HEK293 (cell line): ENCODE measurements around the gene SPON1.

Experiments used
- CTCF ChIA-PET: fragments of 350-600 bp; formaldehyde crosslinking; extraction: SDS; loops from one replicate; lab custom pipeline; 2021; ENCODE audit warnings: antibody characterized with exemption; lab: Yijun Ruan, JAX
- POLR2A ChIA-PET: fragments of 300-600 bp; formaldehyde crosslinking; extraction: SDS; loops from one replicate; lab custom pipeline; 2020; ENCODE audit warnings: antibody characterized with exemption, inconsistent platforms; lab: Yijun Ruan, JAX
- H3K27ac ChIP-seq: fragments of 200-500 bp; sonication (Bioruptor generic); 2 replicates; pipeline ENCODE4 v1.5.1; 2014; ENCODE audit warnings: low read depth, low read length, control low read depth, inconsistent platforms; ENCODE audit errors: extremely low read depth
- H3K36me3 ChIP-seq, 2 experiments: fragments of 200-500 bp in 1 of 2; sonication (Bioruptor generic) in 1 of 2; 1 replicate in 1 of 2; 2 replicates in 1 of 2; pipeline ENCODE4 v1.5.1; 2014 to 2017; ENCODE audit warnings: inconsistent platforms in 2 of 2, low read length in 2 of 2; ENCODE audit not compliant: control insufficient read depth in 2 of 2, insufficient read depth in 1 of 2
- H3K4me1 ChIP-seq: fragments of 200-500 bp; sonication (Bioruptor generic); 2 replicates; pipeline ENCODE4 v1.5.1; 2014; ENCODE audit warnings: mild to moderate bottlenecking, low read length, inconsistent platforms; ENCODE audit not compliant: control insufficient read depth, insufficient read depth
- H3K4me3 ChIP-seq: 2 replicates; pipeline ENCODE4 v1.5.1; 2011; ENCODE audit warnings: low read depth, mild to moderate bottlenecking, control low read depth, low read length, moderate library complexity
- H3K9me3 ChIP-seq: fragments of 200-500 bp; sonication (Bioruptor generic); 2 replicates; pipeline ENCODE4 v1.5.1; 2014; ENCODE audit warnings: low read depth, low read length, inconsistent platforms; ENCODE audit not compliant: control insufficient read depth, insufficient read depth
- EGR2 ChIP-seq: fragments of 450-650 bp; formaldehyde crosslinking; IDR thresholded peaks from 2 replicates; pipeline ENCODE4 v1.5.1; 2016; ENCODE audit warnings: low read depth, missing biosample characterization, missing genetic modification characterization
- FEZF1 ChIP-seq: fragments of 450-650 bp; formaldehyde crosslinking; IDR thresholded peaks from 2 replicates; pipeline ENCODE4 v1.5.1; 2016; ENCODE audit warnings: missing biosample characterization, missing genetic modification characterization
- HOXA7 ChIP-seq: sonication (generic); formaldehyde crosslinking; IDR thresholded peaks from 2 replicates; pipeline ENCODE4 v1.8.1; 2022; ENCODE audit warnings: missing genetic modification reagents, borderline replicate concordance
- MYNN ChIP-seq: fragments of 450-650 bp; formaldehyde crosslinking; IDR thresholded peaks from 2 replicates; pipeline ENCODE4 v1.5.1; 2016; ENCODE audit warnings: missing biosample characterization, missing genetic modification characterization, borderline replicate concordance
- OVOL3 ChIP-seq: fragments of 450-650 bp; formaldehyde crosslinking; IDR thresholded peaks from 2 replicates; pipeline ENCODE4 v1.5.1; 2016; ENCODE audit warnings: missing biosample characterization, missing genetic modification characterization
- ZBTB1 ChIP-seq: fragments of 450-650 bp; formaldehyde crosslinking; IDR thresholded peaks from 2 replicates; pipeline ENCODE4 v1.5.1; 2016; ENCODE audit warnings: missing biosample characterization, missing genetic modification characterization
- ZFHX2 ChIP-seq: fragments of 450-650 bp; formaldehyde crosslinking; conservative IDR thresholded peaks from 2 replicates; pipeline ENCODE4 v1.5.1; 2016; ENCODE audit warnings: missing biosample characterization, missing genetic modification characterization
- ZNF138 ChIP-seq: fragments of 450-650 bp; formaldehyde crosslinking; IDR thresholded peaks from 2 replicates; pipeline ENCODE4 v1.5.1; 2016; ENCODE audit warnings: missing biosample characterization, missing genetic modification characterization, borderline replicate concordance
- ZNF169 ChIP-seq: fragments of 450-650 bp; formaldehyde crosslinking; IDR thresholded peaks from 2 replicates; pipeline ENCODE4 v1.5.1; 2016; ENCODE audit warnings: missing biosample characterization, missing genetic modification characterization
- ZNF239 ChIP-seq: fragments of 450-650 bp; formaldehyde crosslinking; IDR thresholded peaks from 2 replicates; pipeline ENCODE4 v1.5.1; 2016; ENCODE audit warnings: missing biosample characterization, missing genetic modification characterization
- ZNF341 ChIP-seq: fragments of 450-650 bp; formaldehyde crosslinking; IDR thresholded peaks from 2 replicates; pipeline ENCODE4; 2016; ENCODE audit warnings: low read depth, missing biosample characterization, missing genetic modification characterization
- ZNF423 ChIP-seq: fragments of 450-650 bp; formaldehyde crosslinking; IDR thresholded peaks from 2 replicates; pipeline ENCODE4 v1.5.1; 2016; ENCODE audit warnings: missing biosample characterization, missing genetic modification characterization
- ZNF610 ChIP-seq: fragments of 450-650 bp; formaldehyde crosslinking; IDR thresholded peaks from 2 replicates; pipeline ENCODE4 v1.5.1; 2016; ENCODE audit warnings: missing biosample characterization, missing genetic modification characterization, borderline replicate concordance
- ZNF837 ChIP-seq: fragments of 450-650 bp; formaldehyde crosslinking; IDR thresholded peaks from 2 replicates; pipeline ENCODE4 v1.5.1; 2016; ENCODE audit warnings: missing biosample characterization, missing genetic modification characterization
- ZNF843 ChIP-seq: fragments of 450-650 bp; formaldehyde crosslinking; IDR thresholded peaks from 2 replicates; pipeline ENCODE4 v1.5.1; 2016; ENCODE audit warnings: missing biosample characterization, missing genetic modification characterization
- ZSCAN23 ChIP-seq: fragments of 450-650 bp; formaldehyde crosslinking; IDR thresholded peaks from 2 replicates; pipeline ENCODE4 v1.5.1; 2016; ENCODE audit warnings: missing biosample characterization, missing genetic modification characterization
- TF ChIP-seq, protein P1 (sequence below): fragments of 450-650 bp; formaldehyde crosslinking; IDR thresholded peaks from 2 replicates; pipeline ENCODE4 v1.5.1; 2016; ENCODE audit warnings: missing biosample characterization, missing genetic modification characterization
- TF ChIP-seq, protein P2 (sequence below): fragments of 450-650 bp; formaldehyde crosslinking; IDR thresholded peaks from 2 replicates; pipeline ENCODE4 v1.5.1; 2016; ENCODE audit warnings: missing biosample characterization, missing genetic modification characterization

SPON1 gene

DNA sequence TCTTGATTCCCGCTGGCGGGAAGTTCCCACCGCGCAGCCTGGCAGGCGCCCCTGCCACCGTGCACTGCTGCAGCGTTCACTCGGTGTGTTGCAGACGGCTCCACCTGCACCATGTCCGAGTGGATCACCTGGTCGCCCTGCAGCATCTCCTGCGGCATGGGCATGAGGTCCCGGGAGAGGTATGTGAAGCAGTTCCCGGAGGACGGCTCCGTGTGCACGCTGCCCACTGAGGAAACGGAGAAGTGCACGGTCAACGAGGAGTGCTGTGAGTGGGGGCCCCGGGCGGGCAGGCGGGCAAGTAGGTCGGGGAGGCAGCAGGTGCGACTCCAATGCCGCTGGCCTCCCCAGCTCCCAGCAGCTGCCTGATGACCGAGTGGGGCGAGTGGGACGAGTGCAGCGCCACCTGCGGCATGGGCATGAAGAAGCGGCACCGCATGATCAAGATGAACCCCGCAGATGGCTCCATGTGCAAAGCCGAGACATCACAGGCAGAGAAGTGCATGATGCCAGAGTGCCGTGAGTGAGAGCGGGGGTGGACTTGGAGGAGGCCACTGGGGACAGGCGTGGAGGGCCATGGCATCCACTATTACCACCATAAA, 296.8 kb downstream of the SPON1 start:
- no peaks in the 10 kb centered on the region for H3K9me3 ChIP-seq

DNA sequence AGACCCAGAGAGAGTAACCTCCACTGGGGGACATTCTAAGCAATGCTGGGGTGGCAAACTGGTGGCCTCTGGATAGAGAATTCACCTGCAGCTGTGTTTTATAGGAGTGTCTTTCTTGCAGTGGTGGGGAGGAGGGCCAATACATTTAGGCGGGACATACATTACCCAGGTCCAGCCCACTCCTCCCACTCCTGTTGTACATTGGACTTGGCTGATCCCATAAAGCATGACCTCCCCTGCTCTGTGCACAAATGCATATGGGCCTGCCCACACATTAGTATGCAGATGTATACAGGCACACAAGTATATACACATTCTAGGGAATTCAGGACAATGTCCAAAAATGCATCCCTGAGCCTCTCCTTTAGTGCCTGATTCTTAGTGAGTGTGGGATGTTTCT, 297.4 kb downstream of the SPON1 start:
- POLR2A ChIA-PET = no interaction called here
- Histone ChIP-seq H3K36me3 (peaks cover 0 to 1% of the 10 kb centered on the region in 2 experiments; a peak in 1 of 3 replicates), H3K9me3 (no peaks in the 10 kb centered on the region), H3K27ac (no peak overlapping the region), H3K4me1 (no peaks in the 10 kb centered on the region), H3K4me3 (no peak overlapping the region)
- CTCF ChIA-PET = interaction anchor here (1.2 kb wide), 1 partner anchor 158 kb away, joined by 3 read pairs; no protein-coding TSS in a partner anchor
- TF ChIP-seq, protein P1, sequence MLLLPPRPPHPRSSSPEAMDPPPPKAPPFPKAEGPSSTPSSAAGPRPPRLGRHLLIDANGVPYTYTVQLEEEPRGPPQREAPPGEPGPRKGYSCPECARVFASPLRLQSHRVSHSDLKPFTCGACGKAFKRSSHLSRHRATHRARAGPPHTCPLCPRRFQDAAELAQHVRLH (tag by site-specific recombination) = no peak
- TF ChIP-seq EGR2 (tag by site-specific recombination) (0 out of 2 replicates have a peak, but pooled peaks have one; percentile 23), ZFHX2 (tag by site-specific recombination) (0 out of 2 replicates have a peak, but pooled peaks have one; percentile 18), OVOL3 (tag by site-specific recombination) (no peak), ZNF239 (tag by site-specific recombination) (no peak)
- TF ChIP-seq, protein P2, sequence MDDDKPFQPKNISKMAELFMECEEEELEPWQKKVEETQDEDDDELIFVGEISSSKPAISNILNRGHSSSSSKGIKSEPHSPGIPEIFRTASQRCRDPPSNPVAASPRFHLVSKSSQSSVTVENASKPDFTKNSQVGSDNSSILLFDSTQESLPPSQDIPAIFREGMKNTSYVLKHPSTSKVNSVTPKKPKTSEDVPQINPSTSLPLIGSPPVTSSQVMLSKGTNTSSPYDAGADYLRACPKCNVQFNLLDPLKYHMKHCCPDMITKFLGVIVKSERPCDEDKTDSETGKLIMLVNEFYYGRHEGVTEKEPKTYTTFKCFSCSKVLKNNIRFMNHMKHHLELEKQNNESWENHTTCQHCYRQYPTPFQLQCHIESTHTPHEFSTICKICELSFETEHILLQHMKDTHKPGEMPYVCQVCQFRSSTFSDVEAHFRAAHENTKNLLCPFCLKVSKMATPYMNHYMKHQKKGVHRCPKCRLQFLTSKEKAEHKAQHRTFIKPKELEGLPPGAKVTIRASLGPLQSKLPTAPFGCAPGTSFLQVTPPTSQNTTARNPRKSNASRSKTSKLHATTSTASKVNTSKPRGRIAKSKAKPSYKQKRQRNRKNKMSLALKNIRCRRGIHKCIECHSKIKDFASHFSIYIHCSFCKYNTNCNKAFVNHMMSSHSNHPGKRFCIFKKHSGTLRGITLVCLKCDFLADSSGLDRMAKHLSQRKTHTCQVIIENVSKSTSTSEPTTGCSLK (tag by site-specific recombination) = no peak

More for the DNA sequence above, 296.8 kb downstream of the SPON1 start:
- H3K4me1 ChIP-seq = no peaks in the 10 kb centered on the region
- POLR2A ChIA-PET = no interaction called here
- H3K36me3 ChIP-seq = no peaks in the 10 kb centered on the region
- CTCF ChIA-PET = interaction anchor here (1.3 kb wide), 1 partner anchor 196 kb away, joined by 3 read pairs; no protein-coding TSS in a partner anchor
- H3K27ac ChIP-seq = no peak overlapping the region
- H3K4me3 ChIP-seq = no peak overlapping the region
- no peak for TF ChIP-seq ZNF138 (tag by site-specific recombination)
- TF ChIP-seq ZNF837 (tag by site-specific recombination) = no peak
- TF ChIP-seq FEZF1 = no peak
- TF ChIP-seq MYNN (tag by site-specific recombination) = no peak
- no peak for TF ChIP-seq ZNF423 (tag by site-specific recombination)
- no peak for TF ChIP-seq ZNF169 (tag by site-specific recombination)
- no peak for TF ChIP-seq ZNF341
- TF ChIP-seq ZNF610 (tag by site-specific recombination) = no peak
- TF ChIP-seq ZFHX2 (tag by site-specific recombination) = no peak
- no peak for TF ChIP-seq ZBTB1 (tag by site-specific recombination)
- no peak for TF ChIP-seq ZSCAN23 (tag by site-specific recombination)
- no peak for TF ChIP-seq ZNF843 (tag by site-specific recombination)

DNA sequence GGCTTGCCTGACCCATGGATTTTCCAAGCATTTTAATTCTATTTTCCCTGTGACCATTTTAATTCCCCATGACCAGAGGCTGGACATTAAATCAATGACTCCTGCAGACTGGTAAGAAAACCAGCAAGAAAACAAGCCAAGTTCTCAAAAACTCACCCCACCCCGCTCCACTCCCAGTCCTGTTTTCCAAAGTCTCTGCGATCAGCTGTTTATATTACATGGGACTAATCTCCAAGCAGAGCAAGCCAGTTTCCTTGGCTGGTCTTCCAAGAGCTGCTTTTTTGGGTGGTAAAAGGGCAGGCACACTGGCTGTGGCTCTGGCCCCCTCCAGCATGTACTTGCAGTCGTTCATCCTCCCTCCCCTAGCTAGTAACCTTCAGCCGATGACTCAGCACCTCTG, 298.5 kb downstream of the SPON1 start:
- H3K9me3 ChIP-seq = no peaks in the 10 kb centered on the region
- POLR2A ChIA-PET = no interaction called here
- H3K4me1 ChIP-seq = no peaks in the 10 kb centered on the region
- TF ChIP-seq HOXA7 (CRISPR knock-in tag) = no peak
- no peak overlapping the region for H3K27ac ChIP-seq
- peaks cover 0 to 12% of the 10 kb centered on the region in 2 experiments; a peak in 1 of 3 replicates for H3K36me3 ChIP-seq
- CTCF ChIA-PET = interaction anchor here (0.6 to 1.2 kb wide), 2 partner anchors 40 to 157 kb away, joined by 3 read pairs; no protein-coding TSS in a partner anchor
- H3K4me3 ChIP-seq = no peak overlapping the region
